Ammon's horn (tissue), 1 donor: Measurements from ENCODE around the gene DNAJB12.
A peak's percentile ranks its signal among the peaks of the same experiment; 100 is the strongest.
"Not testable (repeated sequence)": the region's sequence is repeated elsewhere in the genome, so short reads cannot be mapped to it uniquely, and the experiment has no call there.

ENCODE experiments used
- DNase-seq: peaks from one replicate; pipeline ENCODE4 v3.0.0-alpha.2; 2016; ENCODE audit warnings: low spot score

DNAJB12 gene

GRCh38 chr10:72353028-72353964 lies 1.4 kb downstream of the DNAJB12 start:
- DNase-seq = peak; percentile 47

- DNase-seq = no peak
Measured at GRCh38 chr10:72351479-72351878, 3.2 kb downstream of the DNAJB12 start.

- no peak for DNase-seq
Measured at GRCh38 chr10:72349438-72349837, 5.3 kb downstream of the DNAJB12 start.

DNA sequence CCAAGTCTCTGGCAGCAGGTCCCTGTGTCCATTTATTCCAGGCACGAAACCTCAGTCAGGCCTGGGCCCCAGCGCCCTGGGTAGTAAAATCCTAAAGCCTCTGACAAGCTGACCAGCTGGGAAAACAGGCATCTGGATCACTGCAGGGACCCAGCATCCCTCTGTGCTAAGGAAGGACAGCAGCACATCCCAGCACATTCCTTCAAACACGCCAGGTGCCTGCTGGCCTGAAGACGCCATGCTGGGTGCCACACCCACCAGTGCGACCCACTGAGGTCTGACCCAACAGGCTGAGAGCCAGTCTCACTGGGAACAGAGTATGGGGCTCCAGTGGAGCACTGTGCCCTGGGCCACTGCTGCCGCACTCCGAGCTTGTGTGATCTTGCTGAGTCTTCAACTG lies 6.4 kb downstream of the DNAJB12 start:
- no peak for DNase-seq

- not testable (repeated sequence) for DNase-seq
Measured at GRCh38 chr10:72346117-72346516, 8.6 kb downstream of the DNAJB12 start.

- DNase-seq = no peak
Measured at GRCh38 chr10:72344932-72345331, 9.8 kb downstream of the DNAJB12 start.

GRCh38 chr10:72342911-72343310 lies 11.8 kb downstream of the DNAJB12 start:
- DNase-seq = no peak

DNA sequence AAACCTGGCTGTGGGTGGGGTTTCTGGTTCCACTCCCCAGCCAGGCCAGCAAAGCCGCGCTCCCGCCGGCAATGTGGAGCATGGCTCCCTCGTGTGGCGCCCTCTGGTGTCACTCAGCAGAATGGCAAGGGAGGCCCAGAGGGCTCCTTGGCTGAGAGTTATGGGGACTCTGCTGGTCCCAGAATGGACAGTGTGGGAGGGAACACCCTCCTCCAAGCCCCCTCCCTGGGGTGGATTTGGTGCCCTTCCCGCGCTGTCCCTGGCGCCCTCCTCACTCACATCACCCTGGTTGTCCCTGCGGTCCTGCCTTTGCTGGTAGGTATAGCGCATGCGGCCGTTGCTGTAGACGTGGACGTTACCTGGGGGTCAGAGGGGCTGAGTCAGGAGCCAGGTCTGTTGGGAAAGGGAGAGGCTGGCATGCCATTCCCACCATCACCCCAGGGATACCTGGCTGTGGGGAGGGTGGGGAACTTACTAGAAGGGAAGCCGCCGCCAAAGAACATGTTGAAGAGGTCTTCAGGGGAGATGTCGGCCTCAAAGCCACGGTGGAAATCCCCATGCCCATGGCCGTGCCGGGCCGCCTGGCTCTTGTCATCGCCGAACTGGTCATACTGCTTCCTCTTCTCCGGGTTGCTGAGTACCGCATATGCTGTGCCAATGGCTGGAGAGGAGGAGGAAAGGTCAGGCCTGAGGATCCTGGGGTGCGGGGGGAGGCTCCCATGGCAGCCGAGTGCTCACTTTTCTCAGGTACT lies 14.0 kb downstream of the DNAJB12 start:
- peak; percentile 68 for DNase-seq

DNA sequence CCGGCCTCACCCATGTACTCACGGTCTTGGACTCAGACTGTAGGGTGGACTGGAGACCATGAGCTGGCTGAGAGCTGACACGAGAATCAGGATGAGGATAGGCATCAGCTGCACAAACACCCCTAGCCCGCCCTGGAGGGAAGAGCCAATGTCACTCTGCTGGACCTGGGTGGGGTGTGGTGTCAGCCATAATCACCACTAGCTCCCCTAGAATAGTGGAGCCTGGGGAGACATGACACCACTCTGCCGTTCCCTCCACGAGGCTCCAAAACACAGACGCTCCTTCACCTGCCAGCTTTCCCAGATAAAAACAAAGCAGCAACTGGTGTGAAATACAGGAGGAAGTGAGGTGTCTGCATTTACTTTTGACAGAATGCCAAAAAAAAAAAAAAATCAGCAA lies 16.5 kb downstream of the DNAJB12 start:
- no peak for DNase-seq

DNA sequence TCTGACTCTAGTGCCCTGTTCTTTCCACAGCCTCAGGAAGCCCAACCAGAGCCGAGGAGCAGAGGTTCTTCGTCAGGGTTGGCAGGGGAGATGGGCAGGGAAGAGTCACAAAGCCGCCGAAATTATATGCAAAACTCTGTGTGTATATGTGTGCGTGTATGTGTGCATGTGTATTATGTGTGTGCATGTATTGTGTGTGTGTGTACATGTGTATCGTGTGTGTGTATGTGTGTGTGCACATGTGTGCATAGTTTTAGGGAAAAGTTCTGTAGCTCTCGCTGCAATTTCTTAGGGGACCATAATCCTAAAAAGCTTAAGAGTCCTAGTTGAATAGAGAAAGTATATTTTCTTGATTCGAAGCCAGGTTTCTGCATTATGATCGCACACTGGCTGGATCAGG lies 17.0 kb downstream of the DNAJB12 start:
- no peak for DNase-seq

- DNase-seq = peak; percentile 84
Measured at GRCh38 chr10:72337039-72337629, 17.6 kb downstream of the DNAJB12 start.

DNA sequence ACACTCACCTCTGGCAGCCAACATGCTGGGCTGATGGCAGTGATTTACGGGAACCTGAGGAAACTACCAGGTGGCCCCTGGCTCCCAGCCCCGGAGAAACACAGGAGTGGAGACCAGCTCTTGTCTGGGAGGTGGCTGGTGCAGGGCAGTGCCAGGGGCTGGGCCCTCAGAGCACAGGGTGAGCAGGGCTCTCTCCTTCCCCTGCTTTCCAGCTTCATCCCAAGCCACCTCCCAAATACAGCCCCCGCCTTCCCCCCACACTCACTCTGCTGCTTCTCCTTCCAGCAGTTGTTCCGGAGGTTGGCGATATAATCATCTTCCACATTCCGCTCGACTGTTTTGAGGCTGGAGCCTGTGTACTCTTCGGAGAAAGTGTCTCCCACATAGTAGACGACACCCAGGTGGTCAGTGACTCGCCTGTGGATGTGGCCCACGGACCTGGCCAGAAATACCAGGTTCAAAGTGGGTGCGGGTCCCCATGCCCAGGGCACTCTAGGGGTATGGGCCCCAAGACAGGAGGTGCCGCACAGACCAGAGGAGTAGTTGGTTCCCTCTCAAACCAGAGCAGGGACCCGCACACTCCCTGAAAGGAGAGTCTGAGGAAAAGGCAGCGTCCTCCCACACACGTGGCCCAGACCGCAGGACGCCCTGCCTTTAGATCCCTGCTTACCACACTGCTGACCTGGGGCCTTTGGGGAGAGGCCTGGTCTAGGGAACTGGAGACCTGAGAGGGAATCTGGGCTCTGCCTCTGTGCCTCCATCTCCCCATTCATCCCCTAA lies 18.3 kb downstream of the DNAJB12 start:
- DNase-seq = no peak

DNA sequence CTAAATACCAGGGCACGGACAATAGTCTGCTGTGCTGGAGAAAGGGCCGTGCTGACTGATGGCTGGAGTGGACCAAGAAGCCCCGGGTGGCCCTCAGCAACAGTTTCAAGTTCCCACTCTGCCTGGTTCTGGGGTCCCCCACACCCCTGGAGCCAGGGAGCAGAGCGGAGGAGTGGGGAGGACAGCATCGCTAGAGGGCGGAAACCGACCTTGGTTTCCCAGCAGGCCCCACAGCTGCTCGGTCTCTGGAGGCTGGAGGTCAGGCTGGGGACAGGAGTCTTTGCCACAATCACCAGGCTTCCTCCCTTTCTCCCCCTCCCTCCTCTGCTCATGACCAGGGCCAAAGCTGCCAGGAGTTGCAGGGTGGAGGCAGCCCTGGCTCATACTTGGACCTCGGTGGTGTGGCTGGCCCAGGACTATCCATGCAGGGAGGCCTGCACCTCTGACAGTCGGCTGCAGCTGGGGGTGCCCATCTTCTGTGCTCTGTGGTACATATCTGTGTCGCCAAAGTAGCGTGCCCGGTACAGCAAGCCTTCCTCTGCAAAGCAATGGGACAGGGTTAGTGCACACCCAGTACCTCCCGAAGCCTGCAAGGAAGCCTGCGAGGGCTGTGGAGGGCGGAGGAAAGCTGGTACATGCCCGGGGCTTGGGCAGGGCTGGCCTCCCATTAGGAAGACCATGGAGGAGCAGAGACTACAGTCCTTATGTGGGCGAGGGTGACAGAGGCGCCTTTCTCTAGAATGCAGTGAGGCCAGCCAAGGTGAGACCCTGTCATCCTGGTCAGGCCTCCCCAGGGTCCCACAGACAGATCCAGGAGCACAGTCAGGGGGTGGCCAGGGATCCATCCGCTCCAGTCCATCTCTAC lies 19.1 kb downstream of the DNAJB12 start:
- no peak for DNase-seq

- peak; percentile 84 for DNase-seq
Measured at GRCh38 chr10:72334825-72335393, 19.8 kb downstream of the DNAJB12 start.

GRCh38 chr10:72334196-72334824 lies 20.4 kb downstream of the DNAJB12 start:
- DNase-seq = peak; percentile 86

- DNase-seq = peak; percentile 6
Measured at GRCh38 chr10:72333112-72334015, 21.4 kb downstream of the DNAJB12 start.

- peak; percentile 8 for DNase-seq
Measured at GRCh38 chr10:72332423-72333111, 22.2 kb downstream of the DNAJB12 start.
